ENCODE measurements around the gene UBAC2. TPM values are rescaled to one million over a fixed set of nuclear protein-coding genes. Genes with fewer than 3 reads are reported as not detected.

UBAC2 gene
- total and polyA plus RNA-seq, 2 of the 8 experiments (the other 6 are each of a cell fraction or from before 2014, with no cell fraction given) = 75.9 to 76.9 TPM

DNA sequence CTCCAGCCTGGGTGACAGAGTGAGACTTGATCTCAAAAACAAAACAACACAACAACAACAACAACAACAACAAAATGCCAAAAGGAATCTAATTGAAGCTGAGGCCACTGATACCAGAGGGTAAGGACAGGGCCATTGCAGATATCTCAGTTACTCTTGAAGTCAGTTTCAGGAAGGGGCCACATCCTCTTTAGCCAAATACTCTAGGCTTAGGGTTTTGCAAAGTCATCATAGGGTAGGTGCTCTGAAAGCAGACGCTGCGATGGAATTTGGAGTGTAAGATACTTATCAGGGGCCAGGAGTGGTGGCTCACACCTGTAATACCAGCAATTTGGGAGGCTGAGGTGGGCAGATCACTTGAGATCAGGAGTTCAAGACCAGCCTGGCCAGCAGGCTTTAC is 46.6 kb upstream of the UBAC2 start (continued):
- no peak for TF ChIP-seq NANOG (IDR thresholded peaks at IDR 0.05; ENCODE audit: insufficient read depth, low read depth, low read length, poor library complexity, severe bottlenecking)
